HG02981 (cell line): ENCODE measurements around the gene REXO2.

ENCODE experiments used
- ATAC-seq: cut with Tn5 transposase; IDR thresholded peaks from one replicate; pipeline ENCODE4 v1.9.1; 2021; ENCODE audit warnings: mild to moderate bottlenecking, moderate library complexity; ENCODE audit not compliant: unreplicated experiment

The REXO2 gene

DNA sequence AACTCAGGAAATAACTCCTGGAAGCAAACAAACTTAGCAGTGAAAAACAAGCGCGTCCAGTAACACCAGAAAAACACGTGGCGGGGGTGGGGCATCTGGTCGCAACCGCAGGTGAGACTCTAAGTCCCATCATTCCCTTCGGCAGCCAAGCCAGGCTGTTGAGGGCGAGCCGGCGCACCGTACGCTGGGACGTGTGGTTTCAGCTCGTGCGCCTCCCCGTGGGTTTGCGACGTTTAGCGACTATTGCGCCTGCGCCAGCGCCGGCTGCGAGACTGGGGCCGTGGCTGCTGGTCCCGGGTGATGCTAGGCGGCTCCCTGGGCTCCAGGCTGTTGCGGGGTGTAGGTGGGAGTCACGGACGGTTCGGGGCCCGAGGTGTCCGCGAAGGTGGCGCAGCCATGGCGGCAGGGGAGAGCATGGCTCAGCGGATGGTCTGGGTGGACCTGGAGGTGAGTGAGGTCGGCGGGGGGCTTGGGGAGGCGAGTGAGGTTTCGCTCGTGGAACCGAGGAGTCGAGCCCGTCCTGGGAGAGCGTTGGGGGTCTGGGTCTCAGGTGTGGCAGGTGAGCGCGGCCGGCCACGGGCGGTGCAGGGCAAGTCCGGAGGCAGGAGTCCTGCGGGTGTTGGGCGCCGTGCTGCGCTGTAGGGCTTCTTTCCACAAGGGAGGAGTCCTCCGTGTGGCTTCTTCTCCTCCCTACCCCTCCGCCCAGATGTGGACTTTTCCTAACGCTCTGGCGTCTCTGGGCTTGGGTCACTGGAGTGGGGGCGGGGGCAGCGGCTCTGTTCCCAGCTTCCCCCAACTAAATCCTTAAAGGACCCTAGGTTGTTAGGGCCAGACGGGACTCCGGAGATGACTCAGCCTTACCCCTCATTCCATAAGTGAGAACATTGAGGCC lies at the start of gene REXO2:
TSS of gene REXO2 (plus strand) at position 239 of the 892 bp plus-strand sequence. CDS start at position 301, 62 bp downstream.
- peak; percentile 98 for ATAC-seq

GRCh38 chr11:114392735-114393667 lies 46.3 kb upstream of the REXO2 start:
- ATAC-seq, result no peak

GRCh38 chr11:114395736-114396135 lies 43.5 kb upstream of the REXO2 start:
- ATAC-seq, result no peak

GRCh38 chr11:114396916-114397315 lies 42.4 kb upstream of the REXO2 start:
- no peak for ATAC-seq

GRCh38 chr11:114397349-114397982 lies 41.8 kb upstream of the REXO2 start:
- no peak for ATAC-seq

GRCh38 chr11:114398303-114398920 lies 40.9 kb upstream of the REXO2 start:
- no peak for ATAC-seq

DNA sequence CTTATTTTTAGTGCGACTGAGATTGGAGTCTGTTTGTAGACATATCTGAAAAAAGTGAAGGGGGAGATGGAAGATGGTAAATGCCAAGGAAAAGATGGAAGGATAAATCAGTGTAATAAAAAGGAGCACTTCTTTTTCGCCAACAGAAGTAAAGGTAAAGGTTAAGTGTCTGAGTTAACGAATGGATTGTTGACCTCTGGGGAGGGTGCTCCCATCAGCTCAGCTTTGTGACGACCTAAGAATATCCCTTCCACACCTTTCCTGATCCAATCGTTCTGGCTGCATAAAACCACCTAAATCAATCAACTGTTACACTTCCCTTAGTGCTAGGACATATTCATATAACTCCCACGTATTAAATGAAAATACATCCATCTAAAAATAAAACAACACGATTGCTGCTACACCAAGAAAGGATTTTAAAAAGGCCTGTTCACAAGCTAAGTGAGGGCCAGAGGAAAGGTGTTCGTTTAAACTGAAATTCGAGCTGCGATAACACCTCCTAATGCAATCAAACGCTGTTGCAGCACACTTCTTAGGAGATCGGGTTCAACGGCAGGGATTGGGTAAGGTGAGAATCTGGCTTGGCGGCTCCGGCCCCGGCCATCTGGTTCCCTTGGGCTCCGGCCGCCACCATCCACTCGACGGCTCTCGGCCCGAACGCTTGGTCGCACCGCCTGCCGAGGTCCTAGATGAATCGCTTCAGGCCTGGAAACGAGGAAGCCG lies 39.6 kb upstream of the REXO2 start:
- ATAC-seq, result peak; percentile 19

GRCh38 chr11:114400216-114400914 lies 38.9 kb upstream of the REXO2 start, which contains the start of the genes C11orf71 and RBM7:
C11orf71 (minus strand) TSS chr11:114400511; CDS start chr11:114400331, 180 bp downstream.
RBM7 (plus strand) TSS chr11:114400666; CDS start chr11:114400672, 6 bp downstream.
- peak; percentile 93 for ATAC-seq

- ATAC-seq, result no peak
These were observed 38.4 kb upstream of the REXO2 start for GRCh38 chr11:114400915-114401223.

DNA sequence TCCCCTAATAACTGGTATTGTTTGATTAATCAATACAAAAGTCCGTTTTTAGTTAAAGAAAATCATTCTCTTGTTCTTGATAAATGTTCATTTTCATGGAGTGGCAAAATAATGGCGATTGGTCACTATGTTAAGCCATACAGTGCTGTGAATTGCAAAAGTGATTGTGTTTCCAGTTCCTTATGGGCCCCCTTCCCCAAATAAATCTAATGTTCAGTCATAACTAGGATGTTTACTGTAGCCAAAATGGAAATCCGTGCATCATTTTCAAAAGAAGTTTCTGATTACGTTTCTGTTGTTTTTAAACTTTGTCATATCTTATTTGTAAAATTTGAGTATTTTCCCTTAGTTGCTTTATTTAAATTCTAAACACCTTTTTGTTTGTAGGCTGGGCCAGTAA lies 38.0 kb upstream of the REXO2 start:
- no peak for ATAC-seq

DNA sequence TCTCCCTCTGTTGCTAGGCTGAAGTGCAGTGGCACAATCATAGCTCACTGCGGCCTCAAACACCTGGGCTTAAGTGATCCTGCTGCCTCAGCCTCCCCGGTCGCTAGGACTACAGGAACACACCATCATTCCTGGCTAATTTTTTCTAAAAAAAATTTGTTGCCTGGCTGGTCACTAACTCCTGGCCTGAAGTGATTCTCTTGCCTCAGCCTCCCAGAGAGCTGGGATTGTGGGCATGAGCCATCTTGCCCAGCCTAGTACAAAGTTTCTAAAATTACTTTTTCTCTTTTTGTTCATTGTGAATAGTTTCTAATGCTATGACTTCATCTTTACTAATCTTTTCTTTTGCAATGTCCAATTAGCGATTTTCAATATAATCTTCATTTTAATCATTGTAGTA lies 26.3 kb upstream of the REXO2 start:
- no peak for ATAC-seq

DNA sequence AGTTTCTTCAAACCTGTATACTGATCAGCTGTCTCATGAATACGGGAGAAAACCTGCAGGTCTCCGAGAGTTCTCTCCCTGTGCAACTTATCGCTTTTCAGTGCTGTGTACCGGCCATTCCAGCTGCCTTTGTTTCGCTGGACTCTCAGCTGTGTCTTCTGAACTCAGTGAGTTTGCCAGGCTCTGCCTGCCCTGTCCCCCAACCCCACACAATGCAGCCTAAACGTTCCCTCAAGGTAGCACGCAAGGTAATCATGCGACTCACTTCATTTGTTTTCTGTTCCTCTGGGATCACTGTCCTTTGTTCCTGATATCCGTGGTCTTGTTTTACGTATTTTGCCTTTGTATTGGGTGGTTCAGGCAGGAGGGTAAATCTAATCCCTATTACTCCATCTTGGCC lies 25.3 kb upstream of the REXO2 start:
- no peak for ATAC-seq

- ATAC-seq, result no peak
These were observed 22.8 kb upstream of the REXO2 start for GRCh38 chr11:114416441-114416961.

DNA sequence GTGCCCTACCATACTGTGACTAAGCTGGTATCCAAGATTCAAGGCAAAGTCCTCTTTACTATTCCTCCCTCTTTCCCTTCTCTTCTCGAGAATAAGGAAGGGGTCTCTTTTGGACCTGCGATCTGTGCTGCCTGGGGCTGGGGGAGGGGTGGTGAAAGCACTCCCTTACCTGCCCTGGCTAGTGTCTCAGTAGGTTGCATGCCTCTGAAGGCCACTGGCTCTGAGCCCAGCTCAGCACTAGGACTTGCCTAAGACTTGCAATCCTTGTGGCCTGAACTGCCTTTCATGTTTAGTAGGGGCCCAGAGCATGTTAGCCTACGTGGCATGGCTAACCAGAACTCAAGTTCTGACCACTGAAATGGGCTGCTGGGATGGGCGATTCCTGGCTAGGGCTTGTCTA lies 13.0 kb upstream of the REXO2 start:
- no peak for ATAC-seq

DNA sequence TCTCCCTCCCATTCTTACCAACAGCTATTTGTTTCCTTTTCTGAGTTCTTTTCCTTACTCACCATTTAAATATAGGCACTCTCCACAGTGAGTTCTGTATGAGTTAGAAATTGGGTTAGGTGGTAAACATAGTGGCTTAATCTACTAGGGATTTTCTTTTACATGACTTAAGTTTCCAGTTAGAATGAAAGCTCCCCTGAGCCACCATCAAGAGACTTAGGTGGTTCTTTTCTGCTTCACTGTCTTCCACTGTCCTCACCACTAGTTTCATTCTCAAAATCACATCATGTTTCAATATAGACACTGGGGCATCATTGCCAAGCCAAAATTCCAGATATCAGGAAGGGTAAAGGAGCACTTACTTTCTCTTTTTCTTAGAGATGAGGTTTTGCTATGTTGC lies 9.0 kb upstream of the REXO2 start:
- no peak for ATAC-seq

- ATAC-seq, result no peak
These were observed 6.4 kb upstream of the REXO2 start for GRCh38 chr11:114432893-114433292.

DNA sequence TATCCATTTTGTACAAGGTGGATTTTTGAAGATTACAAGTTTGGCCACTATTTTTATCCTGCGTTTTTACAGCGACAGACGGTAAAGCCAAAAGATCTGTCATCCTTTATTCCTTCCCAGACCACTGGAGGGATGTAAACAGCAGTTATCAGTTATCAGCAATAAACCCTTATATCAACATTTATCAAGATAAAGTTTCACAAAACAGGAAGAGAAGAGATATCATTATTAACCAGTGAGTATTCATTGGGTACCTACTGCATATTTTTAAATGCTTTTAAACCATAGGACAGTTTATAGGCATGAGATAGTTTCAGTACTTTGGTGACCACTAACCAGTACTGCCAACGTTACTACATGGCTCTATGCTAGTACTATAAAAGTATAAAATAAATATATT lies 5.9 kb upstream of the REXO2 start:
- no peak for ATAC-seq

GRCh38 chr11:114438303-114438702 lies 964 bp upstream of the REXO2 start:
- no peak for ATAC-seq
